A549 (cell line): ENCODE results near the gene ZNF302. TPM values are rescaled to one million over a fixed set of nuclear protein-coding genes. Genes with fewer than 3 reads are reported as not detected.

ENCODE experiments used
- ATOH8 ChIP-seq: fragments of 250-450 bp; sonication (Bioruptor Pico); IDR thresholded peaks from 2 replicates; pipeline ENCODE4 v1.5.0; 2020; ENCODE audit warnings: low read depth, mild to moderate bottlenecking, moderate library complexity
- BHLHE40 ChIP-seq: IDR thresholded peaks from 2 replicates; pipeline ENCODE4 v1.6.1; 2012; ENCODE audit warnings: low read depth, low read length, inconsistent platforms
- CBX2 ChIP-seq: fragments of 200-600 bp; sonication (generic); IDR thresholded peaks from 2 replicates; pipeline ENCODE4 v1.6.1; 2016; ENCODE audit warnings: low read depth, mild to moderate bottlenecking, borderline replicate concordance
- CBX8 ChIP-seq: fragments of 200-600 bp; sonication (generic); IDR thresholded peaks from 2 replicates; pipeline ENCODE4 v1.6.1; 2016
- CEBPB ChIP-seq, 2 experiments: fragments of >200 bp in 1 of 2; sonication (Bioruptor Twin) in 1 of 2; formaldehyde crosslinking in 1 of 2; IDR thresholded peaks; 2 replicates each; pipeline ENCODE4 v1.6.1; 2012 to 2016
- EHF ChIP-seq: fragments of 250-450 bp; sonication (Bioruptor Pico); IDR thresholded peaks from 2 replicates; pipeline ENCODE4 v1.5.0; 2020; ENCODE audit warnings: mild to moderate bottlenecking
- EHMT2 ChIP-seq: fragments of 200-600 bp; sonication (generic); IDR thresholded peaks from 2 replicates; pipeline ENCODE4 v1.6.1; 2016; ENCODE audit warnings: antibody characterized with exemption, low read depth, mild to moderate bottlenecking, moderate library complexity
- ELK1 ChIP-seq: fragments of 150-350 bp; IDR thresholded peaks from 2 replicates; pipeline ENCODE4 v1.6.1; 2014; ENCODE audit warnings: low read depth, mild to moderate bottlenecking, low read length
- EP300 ChIP-seq, 2 experiments: fragments of >200 bp; sonication (Bioruptor Twin); formaldehyde crosslinking; IDR thresholded peaks; 2 replicates in 1 of 2; 3 replicates in 1 of 2; pipeline ENCODE4 v1.6.1; 2016 to 2017
- ESRRA ChIP-seq: fragments of 150-350 bp; IDR thresholded peaks from 2 replicates; pipeline ENCODE4 v1.6.1; 2014; ENCODE audit warnings: mild to moderate bottlenecking, low read length, borderline replicate concordance
- FOSB ChIP-seq: fragments of 250-450 bp; sonication (Bioruptor Pico); IDR thresholded peaks from 2 replicates; pipeline ENCODE4 v1.5.0; 2020; ENCODE audit warnings: mild to moderate bottlenecking, moderate library complexity
- FOXS1 ChIP-seq: fragments of 250-450 bp; sonication (Bioruptor Pico); IDR thresholded peaks from 2 replicates; pipeline ENCODE4 v1.5.0; 2020; ENCODE audit warnings: mild to moderate bottlenecking, moderate library complexity
- GATA3 ChIP-seq: IDR thresholded peaks from 2 replicates; pipeline ENCODE4 v1.6.1; 2012; ENCODE audit warnings: borderline replicate concordance
- HES2 ChIP-seq: fragments of >200 bp; sonication (Bioruptor Twin); formaldehyde crosslinking; IDR thresholded peaks from 2 replicates; pipeline ENCODE4 v1.6.1; 2016
- HEYL ChIP-seq: fragments of 250-450 bp; sonication (Bioruptor Pico); IDR thresholded peaks from 2 replicates; pipeline ENCODE4 v1.8.0; 2021; ENCODE audit warnings: mild to moderate bottlenecking, moderate library complexity
- HOXB13 ChIP-seq: fragments of 250-450 bp; sonication (Bioruptor Pico); IDR thresholded peaks from 2 replicates; pipeline ENCODE4 v1.5.0; 2020; ENCODE audit warnings: low read depth, mild to moderate bottlenecking, moderate library complexity
- HOXB5 ChIP-seq: fragments of 250-450 bp; sonication (Bioruptor Pico); IDR thresholded peaks from 2 replicates; pipeline ENCODE4 v1.5.0; 2020; ENCODE audit warnings: mild to moderate bottlenecking, moderate library complexity
- JUN ChIP-seq, 2 experiments: fragments of >200 bp; sonication (Bioruptor Twin); formaldehyde crosslinking; IDR thresholded peaks; 2 replicates in 1 of 2; 3 replicates in 1 of 2; pipeline ENCODE4 v1.6.1; 2016 to 2017
- JUNB ChIP-seq: fragments of >200 bp; sonication (Bioruptor Twin); formaldehyde crosslinking; IDR thresholded peaks from 2 replicates; pipeline ENCODE4 v1.6.1; 2016
- KDM1A ChIP-seq: fragments of 200-600 bp; sonication (generic); IDR thresholded peaks from 2 replicates; pipeline ENCODE4 v1.6.1; 2016; ENCODE audit warnings: low read depth, mild to moderate bottlenecking
- KDM5A ChIP-seq: fragments of 200-600 bp; sonication (generic); IDR thresholded peaks from 2 replicates; pipeline ENCODE4 v1.6.1; 2016; ENCODE audit warnings: antibody characterized with exemption, mild to moderate bottlenecking
- MAZ ChIP-seq: fragments of 150-350 bp; IDR thresholded peaks from 2 replicates; pipeline ENCODE4 v1.6.1; 2014; ENCODE audit warnings: antibody characterized with exemption, low read depth, low read length, borderline replicate concordance
- NFE2L2 ChIP-seq: fragments of 150-350 bp; conservative IDR thresholded peaks from 2 replicates; pipeline ENCODE4 v1.6.1; 2014; ENCODE audit warnings: low read length
- NPAS2 ChIP-seq: fragments of 250-450 bp; sonication (Bioruptor Pico); IDR thresholded peaks from 2 replicates; pipeline ENCODE4 v1.8.0; 2022; ENCODE audit warnings: mild to moderate bottlenecking, moderate library complexity, borderline replicate concordance
- PBX3 ChIP-seq: IDR thresholded peaks from 2 replicates; pipeline ENCODE4 v1.6.1; 2012
- POLR2AphosphoS2 ChIP-seq: conservative IDR thresholded peaks from 2 replicates; pipeline ENCODE4 v1.6.1; 2012; ENCODE audit warnings: low read length, improper control_type of control experiment, inconsistent platforms
- RAD21 ChIP-seq, 2 experiments: fragments of >200 bp in 1 of 2; sonication (Bioruptor Twin) in 1 of 2; formaldehyde crosslinking in 1 of 2; IDR thresholded peaks in 1 of 2; conservative IDR thresholded peaks in 1 of 2; 2 replicates in 1 of 2; 3 replicates in 1 of 2; pipeline ENCODE4 v1.6.1; 2012 to 2018; ENCODE audit warnings: inconsistent platforms in 1 of 2
- RARB ChIP-seq: fragments of 250-450 bp; sonication (Bioruptor Pico); IDR thresholded peaks from 2 replicates; pipeline ENCODE4 v1.8.0; 2021; ENCODE audit warnings: mild to moderate bottlenecking, moderate library complexity
- RCOR1 ChIP-seq: fragments of 150-350 bp; IDR thresholded peaks from 2 replicates; pipeline ENCODE4 v1.6.1; 2014; ENCODE audit warnings: antibody characterized with exemption, low read length, low read depth
- RNF2 ChIP-seq: fragments of 200-600 bp; sonication (generic); IDR thresholded peaks from 2 replicates; pipeline ENCODE4 v1.6.1; 2016; ENCODE audit warnings: low read depth, mild to moderate bottlenecking, antibody characterized with exemption, moderate library complexity, borderline replicate concordance
- TFCP2L1 ChIP-seq: fragments of 250-450 bp; sonication (Bioruptor Pico); IDR thresholded peaks from 2 replicates; pipeline ENCODE4 v1.5.0; 2021; ENCODE audit warnings: mild to moderate bottlenecking
- ZC3H11A ChIP-seq: fragments of 450-650 bp; IDR thresholded peaks from 2 replicates; pipeline ENCODE4 v1.6.1; 2014; ENCODE audit warnings: antibody characterized with exemption, mild to moderate bottlenecking
- ZNF302 ChIP-seq: fragments of 250-450 bp; sonication (Bioruptor Pico); IDR thresholded peaks from 2 replicates; pipeline ENCODE4 v1.9.0; 2021; ENCODE audit warnings: inconsistent platforms, mild to moderate bottlenecking, moderate library complexity
- ZSCAN20 ChIP-seq: fragments of 250-450 bp; sonication (Bioruptor Pico); IDR thresholded peaks from 2 replicates; pipeline ENCODE4 v1.8.0; 2022; ENCODE audit warnings: mild to moderate bottlenecking, moderate library complexity
- polyA plus RNA-seq, 4 experiments: library from polyadenylated mRNA; depleted of rRNA in 3 of 4; stranded (reverse); fragments of >200 nt; fragmentation: RNase III in 1 of 4; extraction: RNeasy Plus Mini Kit Qiagen cat#74134 plus additional on column Dnase treatment in 1 of 4; gene quantifications; 2 replicates in 3 of 4; 3 replicates in 1 of 4; pipeline ENCODE4 v1.2.3, GENCODE V29; 2011 to 2017
- TF ChIP-seq, protein P1 (sequence below): IDR thresholded peaks from 2 replicates; pipeline ENCODE4 v1.6.1; 2012

The ZNF302 gene
- polyA plus RNA-seq, 2 of the 4 experiments (the other 2 are of a cell fraction): 26.2 to 56.3 TPM

- TF ChIP-seq EP300 (IDR thresholded peaks at IDR 0.05): no peak
- peak; percentile 91 for TF ChIP-seq HOXB5 (CRISPR knock-in tag)
- TF ChIP-seq POLR2AphosphoS2: no peak
- peak; percentile 93 for TF ChIP-seq ZNF302 (CRISPR knock-in tag)
- no peak for TF ChIP-seq ESRRA
- TF ChIP-seq EHF (CRISPR knock-in tag): peak; percentile 92
- no peak for TF ChIP-seq TFCP2L1 (CRISPR knock-in tag)
- TF ChIP-seq HOXB13 (CRISPR knock-in tag): peak; percentile 98
- 0 out of 2 replicates have a peak, but pooled peaks have one; percentile 65 for TF ChIP-seq PBX3
- TF ChIP-seq FOSB (CRISPR knock-in tag): no peak
- 0 out of 4 replicates have a peak, but pooled peaks of 1 of the 2 experiments have one; percentile 4 for TF ChIP-seq CEBPB (IDR thresholded peaks at IDR 0.05)
- TF ChIP-seq MAZ: no peak
- no peak for TF ChIP-seq HES2
- TF ChIP-seq JUN (IDR thresholded peaks at IDR 0.05): peak; percentile 89; a peak in 4 of 5 replicates
- TF ChIP-seq, protein P1, sequence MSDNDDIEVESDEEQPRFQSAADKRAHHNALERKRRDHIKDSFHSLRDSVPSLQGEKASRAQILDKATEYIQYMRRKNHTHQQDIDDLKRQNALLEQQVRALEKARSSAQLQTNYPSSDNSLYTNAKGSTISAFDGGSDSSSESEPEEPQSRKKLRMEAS: no peak
- TF ChIP-seq ATOH8 (CRISPR knock-in tag): no peak
- TF ChIP-seq RCOR1: no peak
- TF ChIP-seq NFE2L2: no peak
- no peak for TF ChIP-seq KDM1A
- no peak for TF ChIP-seq HEYL (CRISPR knock-in tag)
- 0 out of 2 replicates have a peak, but pooled peaks have one; percentile 22 for TF ChIP-seq FOXS1 (CRISPR knock-in tag)
- TF ChIP-seq JUNB: no peak
- no peak for TF ChIP-seq BHLHE40
- no peak for TF ChIP-seq KDM5A
- TF ChIP-seq RARB: no peak
- no peak for TF ChIP-seq CBX8
- no peak for TF ChIP-seq ZSCAN20
- TF ChIP-seq RNF2: no peak; the same call in 1 of the 2 replicates
- TF ChIP-seq GATA3: peak; percentile 49; the same call in 1 of the 2 replicates
- TF ChIP-seq ZC3H11A: peak; percentile 4; the same call in 1 of the 2 replicates
- TF ChIP-seq ELK1: no peak
- peak; percentile 67; the same call in 1 of the 2 replicates for TF ChIP-seq NPAS2 (CRISPR knock-in tag)
- TF ChIP-seq EHMT2: peak; percentile 97
- TF ChIP-seq RAD21 (conservative IDR thresholded peaks at IDR 0.05 in 1 of 2, IDR thresholded peaks at IDR 0.05 in 1 of 2): no peak
- TF ChIP-seq CBX2: no peak
Observed at GRCh38 chr19:34676697-34677385, 637 bp upstream of the ZNF302 start, which contains the start of gene SCGB2B2 (continued).
